HG02623 (cell line): ENCODE measurements around the gene UBN2.
A peak's percentile ranks its signal among the peaks of the same experiment; 100 is the strongest.
"Not testable (repeated sequence)": the region's sequence is repeated elsewhere in the genome, so short reads cannot be mapped to it uniquely, and the experiment has no call there.

Source experiments
- ATAC-seq: cut with Tn5 transposase; IDR thresholded peaks from one replicate; pipeline ENCODE4 v1.9.1; 2021; ENCODE audit warnings: moderate library complexity; ENCODE audit not compliant: unreplicated experiment

The UBN2 gene

DNA sequence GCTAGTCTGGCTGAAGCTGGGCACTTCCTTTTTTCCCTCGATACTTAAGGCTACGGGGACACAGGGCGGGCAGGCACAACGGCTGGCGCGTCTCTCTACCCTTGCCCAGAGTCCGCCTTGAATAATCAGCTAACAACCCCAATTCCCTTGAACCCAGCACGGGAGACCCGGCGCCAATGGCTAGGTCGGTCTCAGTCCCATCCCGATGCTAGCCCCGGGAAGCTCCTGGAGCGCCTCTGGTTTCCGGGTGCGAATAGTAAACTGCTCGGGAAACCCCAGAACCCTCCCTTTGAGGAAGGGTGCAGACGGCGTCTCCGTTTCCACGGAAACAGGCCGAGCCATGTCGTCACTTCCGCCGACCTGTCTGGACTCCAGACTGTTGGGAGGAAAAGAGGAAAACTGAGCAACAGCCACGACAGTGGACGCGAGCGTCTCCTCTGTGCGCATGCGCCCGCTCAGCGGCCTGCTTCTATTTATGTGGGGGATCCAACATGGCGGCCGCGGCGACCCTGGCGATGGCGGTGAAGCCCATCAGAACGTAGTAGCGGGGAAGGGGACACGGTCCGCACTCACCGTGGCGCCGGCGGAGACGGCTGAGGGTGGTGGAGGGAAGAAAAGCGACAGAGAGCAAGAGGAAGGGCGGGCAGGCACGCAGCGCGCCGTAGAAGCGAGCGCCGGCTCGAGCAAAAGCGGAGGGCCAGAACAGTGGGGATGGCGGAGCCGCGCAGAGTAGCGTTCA, at the start of gene UBN2:
Gene UBN2 (plus strand): TSS at position 464 of the 739 bp plus-strand sequence. CDS start 248 bp downstream, at position 712.
- peak; percentile 97 for ATAC-seq

DNA sequence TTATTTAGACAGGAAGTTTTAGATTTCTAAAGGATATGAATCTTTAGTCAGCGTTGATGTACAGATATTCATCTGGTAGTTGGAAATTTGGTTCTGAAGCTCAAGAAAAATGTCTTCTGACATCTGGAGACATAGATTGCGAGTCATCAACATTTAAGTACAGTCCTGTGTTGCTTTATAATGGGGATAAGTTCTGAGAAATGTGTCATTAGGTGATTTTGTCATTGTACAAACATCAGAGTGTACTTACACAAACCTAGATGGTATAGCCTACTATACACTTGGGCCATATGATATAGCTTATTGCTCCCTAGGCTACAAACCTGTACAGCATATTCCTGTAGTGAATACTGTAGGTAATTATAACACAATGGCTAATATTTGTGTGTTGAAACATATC, 49.6 kb upstream of the UBN2 start:
- ATAC-seq, result no peak

DNA sequence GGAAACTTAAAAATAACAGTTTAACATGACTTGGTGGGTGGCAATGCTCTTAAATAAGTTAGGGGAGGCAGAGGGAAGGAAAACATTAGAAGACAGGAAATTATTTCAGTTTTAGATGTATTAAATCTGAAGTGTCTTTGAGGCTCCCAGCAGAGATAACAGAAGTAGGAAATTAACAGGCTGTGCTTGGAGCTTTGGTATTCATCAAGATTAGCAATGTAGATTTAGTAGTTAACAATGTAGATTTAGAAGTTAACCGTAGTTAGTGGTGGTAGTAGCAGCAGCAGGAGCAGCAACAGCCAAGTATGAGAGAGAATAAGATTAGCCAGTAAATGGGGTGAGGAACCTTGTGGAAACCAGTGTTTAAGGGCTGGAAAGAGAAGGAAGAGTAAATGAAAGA, 48.7 kb upstream of the UBN2 start:
- ATAC-seq, result no peak

DNA sequence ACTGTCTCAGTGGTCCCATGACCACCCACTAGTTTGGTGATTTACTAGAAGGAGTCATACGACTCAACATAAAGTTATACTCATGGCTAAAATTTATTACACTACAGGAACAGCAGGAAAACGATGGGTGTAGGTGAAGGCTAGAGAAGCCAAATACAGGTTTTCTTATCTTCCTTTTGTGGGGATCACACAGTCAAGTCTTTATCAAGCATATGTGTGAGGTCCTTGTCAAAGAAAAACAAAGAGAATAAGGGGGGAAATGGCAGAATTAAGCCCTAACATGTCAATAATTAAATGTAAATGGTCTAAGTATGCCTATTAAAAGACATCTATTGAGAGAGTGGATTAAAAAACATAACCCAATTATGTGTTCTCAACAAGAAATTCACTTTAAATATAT, 47.8 kb upstream of the UBN2 start:
- no peak for ATAC-seq

DNA sequence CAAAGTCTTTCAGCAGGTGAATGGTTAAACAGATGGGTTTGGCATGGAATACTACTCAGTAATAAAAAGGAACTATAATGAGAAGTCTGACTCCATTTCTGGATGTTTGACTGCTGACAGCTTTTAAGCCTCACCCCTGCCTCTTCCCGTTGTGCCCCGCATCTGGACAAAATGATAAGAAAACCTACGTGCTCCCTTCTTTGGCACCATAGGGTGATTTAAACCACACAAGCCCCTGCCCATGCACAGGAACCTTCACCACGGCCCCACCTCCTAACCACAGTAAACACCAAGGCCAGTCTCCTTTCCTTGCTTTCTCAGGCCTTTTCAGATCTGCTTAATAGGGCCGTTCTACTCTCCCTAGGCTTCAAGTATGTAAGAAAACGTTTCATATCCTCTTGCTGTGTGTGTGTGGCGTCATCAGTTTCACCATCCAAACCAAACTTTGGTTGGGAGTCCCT, 47.1 kb upstream of the UBN2 start:
- no peak for ATAC-seq

DNA sequence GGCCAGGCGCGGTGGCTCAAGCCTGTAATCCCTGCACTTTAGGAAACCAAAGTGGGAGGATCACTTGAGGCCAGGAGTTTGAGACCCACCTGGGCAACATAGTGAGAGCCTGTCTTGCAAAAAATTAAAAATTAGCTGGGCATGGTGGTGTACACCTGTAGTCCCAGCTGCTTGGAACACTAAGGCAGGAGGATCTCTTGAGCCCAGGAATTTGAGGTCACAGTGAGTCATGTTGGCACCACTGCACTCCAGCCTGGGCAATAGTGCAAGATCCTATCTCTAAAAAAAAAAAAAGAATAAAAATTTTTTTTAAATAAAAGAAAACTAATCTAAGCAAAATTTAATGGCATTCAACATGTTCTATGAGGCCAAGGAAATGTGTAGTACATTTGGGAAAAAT, 44.9 kb upstream of the UBN2 start:
- no peak for ATAC-seq

DNA sequence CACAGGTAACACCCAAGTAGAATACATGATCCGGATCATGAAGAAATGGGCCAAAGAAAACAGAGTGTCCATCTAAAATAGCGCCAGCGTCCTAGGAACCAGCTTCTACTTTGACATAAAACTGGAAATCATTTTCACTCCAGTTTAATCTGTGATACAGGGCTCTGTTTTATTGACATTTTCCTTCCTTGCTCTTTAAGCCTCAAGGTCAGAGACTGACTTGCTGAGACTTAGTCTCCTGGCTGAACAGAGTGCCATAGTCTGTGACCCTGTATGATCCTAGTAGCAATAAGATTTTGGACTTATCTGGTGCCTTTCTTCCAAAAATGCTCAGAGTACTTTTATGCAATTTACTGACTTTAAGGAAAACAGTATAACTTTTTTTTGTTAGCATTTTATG, 41.7 kb upstream of the UBN2 start:
- no peak for ATAC-seq

DNA sequence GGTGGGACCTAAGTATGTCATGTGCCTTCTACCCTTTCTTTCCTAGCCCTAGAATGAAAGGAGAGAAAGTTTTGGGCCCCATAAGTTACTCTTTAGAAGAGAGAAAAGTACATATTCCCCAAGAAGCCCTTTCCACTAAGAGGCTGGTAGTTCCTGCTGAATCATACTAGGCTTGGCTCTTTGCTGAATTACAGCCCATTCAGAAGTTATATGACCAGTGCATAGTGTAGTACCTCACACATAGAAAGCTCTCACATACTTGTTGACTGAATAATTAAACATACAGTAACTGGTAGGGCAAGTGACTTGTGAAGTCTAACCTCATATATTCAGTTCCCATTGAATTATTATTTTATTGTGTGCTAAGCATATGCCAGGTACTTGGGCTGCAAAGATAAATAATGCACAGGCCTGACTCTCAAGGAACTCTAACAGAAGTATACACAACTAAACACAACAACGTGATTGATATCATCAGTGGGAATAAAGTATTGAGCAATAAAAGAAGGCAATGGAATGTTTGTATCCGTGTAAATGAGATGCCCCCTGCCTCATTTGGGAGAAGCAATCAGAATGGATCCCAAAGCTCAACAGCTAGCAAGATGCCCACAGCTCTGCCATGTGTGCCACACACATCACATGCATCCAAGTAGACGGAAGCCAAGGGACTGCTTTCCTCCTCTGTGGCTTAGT, 38.9 kb upstream of the UBN2 start:
- no peak for ATAC-seq

DNA sequence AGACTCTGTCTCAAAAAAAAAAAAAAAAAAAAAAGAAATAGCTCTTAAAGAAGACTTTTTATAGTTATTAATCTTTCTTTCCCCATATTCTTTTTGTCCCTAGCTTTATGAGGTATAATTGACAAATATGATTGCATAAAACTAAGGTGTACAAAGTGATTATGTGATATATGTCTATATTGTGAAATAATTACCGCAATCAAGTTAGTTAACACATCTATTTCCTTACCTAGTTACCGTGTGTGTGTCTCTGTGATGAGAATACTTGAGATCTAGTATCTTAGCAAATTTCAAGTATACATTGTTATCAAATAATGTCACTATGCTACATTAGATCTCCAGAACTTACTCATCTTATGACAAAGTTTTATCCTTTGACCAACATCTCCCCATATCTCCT, 30.7 kb upstream of the UBN2 start:
- no peak for ATAC-seq

DNA sequence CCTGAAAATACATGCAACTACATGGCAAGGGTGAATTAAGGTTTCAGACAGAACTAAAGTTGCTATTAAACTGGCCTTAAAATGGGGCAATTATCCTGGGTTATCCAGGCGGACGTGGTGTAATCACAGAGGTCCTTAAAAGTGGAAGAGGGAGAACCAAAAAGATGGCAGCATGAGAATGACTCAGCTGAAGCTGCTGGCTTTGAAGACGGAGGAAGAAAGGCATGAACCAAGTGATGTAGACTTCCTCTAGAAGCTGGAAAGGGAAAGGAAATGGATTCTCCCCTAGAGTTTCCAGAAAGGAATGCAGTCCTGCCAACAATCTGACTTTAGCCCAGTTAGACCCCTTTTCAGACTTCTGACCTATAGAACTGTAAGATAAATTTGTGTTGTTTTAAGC, 27.0 kb upstream of the UBN2 start:
- ATAC-seq, result no peak

DNA sequence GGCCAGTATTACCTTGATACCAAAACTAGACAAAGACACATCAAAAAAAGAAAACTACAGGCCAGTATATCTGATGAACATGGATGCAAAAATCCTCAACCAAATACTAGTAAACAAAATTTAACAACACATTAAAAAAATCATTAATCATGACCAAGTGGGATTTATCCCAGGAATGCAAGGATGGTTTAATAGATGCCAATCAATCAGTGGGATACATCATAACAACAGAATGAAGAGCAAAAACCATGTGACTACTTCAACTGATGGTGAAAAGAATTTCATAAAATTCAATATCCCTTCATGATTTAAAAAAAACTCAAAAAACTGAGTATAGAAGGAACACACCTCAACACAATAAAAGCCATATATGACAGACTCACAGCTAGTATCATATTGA, 25.2 kb upstream of the UBN2 start:
- ATAC-seq, result no peak

DNA sequence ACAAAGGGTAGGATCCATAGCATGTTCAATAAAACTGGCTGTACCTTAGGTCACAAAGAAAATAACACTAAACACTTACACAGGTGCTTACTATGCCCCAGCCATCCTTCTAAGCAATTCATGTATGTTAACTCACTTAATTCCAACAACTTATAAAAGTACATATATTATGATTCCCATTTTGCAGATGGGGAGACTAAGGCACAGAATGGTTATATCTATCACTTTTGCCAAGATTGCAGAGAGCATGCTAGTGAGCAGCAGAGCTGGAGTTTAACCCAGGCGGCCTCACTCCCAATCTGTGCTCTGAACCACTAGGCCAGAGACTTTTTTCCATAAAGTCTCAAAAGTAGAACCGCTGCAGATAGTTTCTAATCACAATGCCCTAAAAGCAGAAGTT, 18.9 kb upstream of the UBN2 start:
- ATAC-seq, result no peak

DNA sequence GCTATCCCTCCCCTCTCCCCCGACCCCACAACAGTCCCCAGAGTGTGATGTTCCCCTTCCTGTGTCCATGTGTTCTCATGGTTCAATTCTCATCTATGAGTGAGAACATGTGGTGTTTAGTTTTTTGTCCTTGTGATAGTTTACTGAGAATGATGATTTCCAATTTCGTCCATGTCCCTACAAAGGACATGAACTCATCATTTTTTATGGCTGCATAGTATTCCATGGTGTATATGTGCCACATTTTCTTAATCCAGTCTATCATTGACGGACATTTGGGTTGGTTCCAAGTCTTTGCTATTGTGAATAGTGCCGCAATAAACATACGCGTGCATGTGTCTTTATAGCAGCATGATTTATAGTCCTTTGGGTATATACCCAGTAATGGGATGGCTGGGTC, 17.5 kb upstream of the UBN2 start:
- ATAC-seq, result not testable (repeated sequence)

DNA sequence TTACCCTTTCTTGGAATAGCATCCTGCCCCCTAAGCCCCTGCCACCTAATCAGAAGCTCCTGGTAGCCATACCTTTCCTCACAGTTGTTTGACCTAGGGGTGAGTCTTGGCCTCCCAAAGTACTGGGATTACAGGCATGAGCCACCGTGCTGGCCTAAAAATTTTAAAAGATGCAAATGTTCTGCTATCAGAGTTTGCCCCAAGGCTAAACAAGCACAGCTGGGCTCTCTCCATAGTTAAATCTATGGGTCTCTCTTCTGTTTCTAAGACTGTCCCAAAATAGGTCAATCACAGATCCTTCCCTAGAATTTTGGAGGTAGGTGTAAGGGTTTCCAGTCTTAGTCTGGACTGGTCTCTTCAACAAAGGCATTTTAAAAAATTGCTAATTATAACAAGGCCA, 12.9 kb upstream of the UBN2 start:
- no peak for ATAC-seq

DNA sequence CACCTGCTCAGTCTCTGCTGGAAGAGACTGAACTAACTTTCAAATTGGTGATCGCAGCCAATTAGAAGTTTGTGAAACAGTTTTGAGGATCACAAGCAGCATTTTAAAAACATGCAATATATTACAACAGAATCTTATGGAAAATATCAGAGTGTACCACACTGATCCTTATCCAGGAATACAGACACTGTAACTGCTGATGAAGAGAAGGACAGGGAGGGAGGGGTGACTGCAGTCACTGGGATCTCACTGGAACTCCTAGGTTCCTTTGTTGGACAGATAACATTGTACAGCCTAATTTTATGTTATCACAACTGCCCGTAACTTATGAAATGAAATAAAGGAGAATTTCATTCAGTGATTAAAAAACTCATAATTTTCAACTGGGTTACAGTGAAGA, 6.8 kb upstream of the UBN2 start:
- ATAC-seq, result no peak

DNA sequence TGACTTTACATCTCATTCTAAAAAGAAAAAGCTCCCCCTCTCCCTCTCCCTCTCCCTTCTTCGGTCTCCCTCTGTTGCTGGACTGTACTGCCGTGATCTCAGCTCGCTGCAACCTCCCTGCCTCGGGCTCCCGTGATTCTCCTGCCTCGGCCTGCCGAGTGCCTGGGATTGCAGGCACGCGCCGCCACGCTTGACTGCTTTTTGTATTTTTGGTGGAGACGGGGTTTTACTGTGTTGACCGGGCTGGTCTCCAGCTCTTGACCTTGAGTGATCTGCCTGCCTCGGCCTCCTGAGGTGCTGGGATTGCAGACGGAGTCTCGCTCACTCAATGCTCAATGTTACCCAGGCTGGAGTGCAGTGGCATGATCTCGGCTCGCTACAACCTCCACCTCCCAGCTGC, 6.2 kb upstream of the UBN2 start:
- not testable (repeated sequence) for ATAC-seq

DNA sequence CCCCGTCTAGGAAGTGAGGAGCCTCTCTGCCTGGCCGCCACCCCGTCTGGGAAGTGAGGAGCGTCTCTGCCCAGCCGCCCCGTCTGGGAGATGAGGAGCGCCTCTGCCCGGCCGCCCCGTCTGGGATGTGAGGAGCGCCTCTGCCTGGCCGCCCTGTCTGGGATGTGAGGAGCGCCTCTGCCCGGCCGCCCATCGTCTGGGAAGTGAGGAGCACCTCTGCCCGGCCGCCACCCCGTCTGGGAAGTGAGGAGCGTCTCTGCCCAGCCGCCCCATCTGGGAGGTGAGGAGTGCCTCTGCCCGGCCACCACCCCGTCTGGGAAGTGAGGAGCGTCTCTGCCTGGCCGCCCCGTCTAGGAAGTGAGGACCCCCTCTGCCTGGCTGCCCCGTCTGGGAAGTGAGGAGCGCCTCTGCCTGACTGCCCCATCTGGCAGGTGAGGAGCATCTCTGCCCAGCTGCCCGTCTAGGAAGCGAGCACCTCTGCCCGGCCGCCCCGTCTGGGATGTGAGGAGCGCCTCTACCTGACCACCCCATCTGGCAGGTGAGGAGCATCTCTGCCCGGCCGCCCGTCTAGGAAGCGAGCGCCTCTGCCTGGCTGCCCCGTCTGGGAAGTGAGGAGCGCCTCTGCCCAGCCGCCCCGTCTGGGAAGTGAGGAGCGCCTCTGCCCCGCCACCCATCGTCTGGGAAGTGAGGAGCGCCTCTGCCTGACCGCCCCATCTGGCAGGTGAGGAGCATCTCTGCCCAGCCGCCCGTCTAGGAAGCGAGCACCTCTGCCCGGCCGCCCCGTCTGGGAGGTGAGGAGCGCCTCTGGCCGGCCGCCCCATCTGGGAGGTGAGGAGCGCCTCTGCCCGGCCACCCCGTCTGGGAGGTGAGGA, 5.5 kb upstream of the UBN2 start:
- ATAC-seq, result not testable (repeated sequence)

DNA sequence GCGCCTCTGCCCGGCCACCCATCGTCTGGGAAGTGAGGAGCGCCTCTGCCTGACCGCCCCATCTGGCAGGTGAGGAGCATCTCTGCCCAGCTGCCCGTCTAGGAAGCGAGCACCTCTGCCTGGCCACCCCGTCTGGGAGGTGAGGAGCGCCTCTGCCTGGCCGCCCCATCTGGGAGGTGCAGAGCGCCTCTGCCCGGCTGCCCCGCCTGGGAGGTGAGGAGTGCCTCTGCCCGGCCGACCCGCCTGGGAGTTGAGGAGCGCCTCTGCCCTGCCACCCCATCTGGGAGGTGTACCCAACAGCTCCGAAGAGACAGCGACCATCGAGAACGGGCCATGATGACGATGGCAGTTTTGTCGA, 4.9 kb upstream of the UBN2 start:
- ATAC-seq, result not testable (repeated sequence)

DNA sequence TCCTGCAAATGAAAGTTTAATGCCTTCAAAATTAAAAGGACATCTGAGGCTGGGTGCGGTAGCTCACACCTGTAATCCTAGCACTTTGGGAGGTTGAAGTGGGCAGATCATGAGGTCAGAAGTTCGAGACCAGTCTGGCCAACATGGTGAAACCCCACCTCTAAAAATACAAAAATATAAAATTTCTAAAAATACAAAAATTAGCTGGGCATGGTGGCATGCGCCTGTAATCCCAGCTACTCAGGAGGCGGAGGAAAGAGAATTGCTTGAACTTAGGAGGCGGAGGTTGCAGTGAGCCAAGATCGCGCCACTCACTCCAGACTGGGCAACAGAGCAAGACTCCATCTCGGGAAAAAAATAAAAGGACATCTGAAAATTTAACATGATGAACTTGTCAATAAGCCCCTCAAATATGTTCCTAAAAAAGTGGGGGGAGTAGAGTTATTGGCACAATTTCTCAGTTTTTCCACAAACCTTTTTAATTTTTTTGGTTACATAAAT, 4.0 kb upstream of the UBN2 start:
- not testable (repeated sequence) for ATAC-seq

DNA sequence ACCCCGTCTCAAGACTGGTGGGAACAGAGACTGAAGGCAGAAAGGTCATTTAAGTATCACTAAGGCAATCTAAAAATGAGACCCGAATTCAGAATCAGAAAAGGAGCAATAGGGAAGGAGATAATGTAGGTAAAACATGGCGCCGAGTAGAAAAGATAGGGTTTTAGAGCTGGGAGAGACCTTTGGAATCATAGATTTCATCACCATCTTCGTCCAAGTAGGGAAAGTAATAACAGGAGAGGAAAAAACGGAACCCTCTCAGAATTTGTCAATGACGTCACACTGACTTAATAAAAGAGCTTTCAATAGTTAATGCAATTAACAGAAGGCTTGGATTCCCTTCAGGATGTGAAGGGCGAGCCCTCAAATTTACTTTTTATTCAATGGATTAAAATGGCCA, 1.0 kb upstream of the UBN2 start:
- no peak for ATAC-seq

DNA sequence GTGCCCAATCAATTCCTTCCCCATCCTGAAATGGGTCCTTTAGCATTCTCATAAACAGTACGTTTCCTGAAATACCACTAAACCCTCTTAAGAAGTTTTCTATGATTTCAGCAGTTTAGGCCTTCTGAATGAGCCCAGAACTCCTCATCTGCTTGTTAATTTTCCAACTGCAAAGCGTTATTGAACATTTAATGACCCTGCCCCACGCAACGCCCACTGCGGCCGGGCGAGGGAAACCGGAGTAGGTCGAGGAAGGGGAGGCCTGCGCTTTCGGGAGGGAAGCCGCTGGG, 608 bp upstream of the UBN2 start:
- no peak for ATAC-seq
